Neural crest cell (in vitro differentiated cells): ENCODE results near the gene ATAD1. TPM values are rescaled to one million over a fixed set of nuclear protein-coding genes. Genes with fewer than 3 reads are reported as not detected.

Experiments
- DNase-seq: peaks from one replicate; pipeline ENCODE4 v3.0.0; 2021; ENCODE audit warnings: low read depth, mixed read lengths, low spot score
- H3K27ac Mint-ChIP-seq: one replicate; pipeline ENCODE4 v1.8.0; 2021; ENCODE audit warnings: mild to moderate bottlenecking, mixed read lengths; ENCODE audit not compliant: unreplicated experiment
- H3K27me3 Mint-ChIP-seq: 2 replicates; pipeline ENCODE4 v1.8.0; 2021; ENCODE audit warnings: low read depth, mild to moderate bottlenecking, mixed read lengths
- H3K36me3 Mint-ChIP-seq: 2 replicates; pipeline ENCODE4 v1.8.0; 2021; ENCODE audit warnings: low read depth, mild to moderate bottlenecking, mixed read lengths
- H3K4me1 Mint-ChIP-seq: 2 replicates; pipeline ENCODE4 v1.8.0; 2021; ENCODE audit warnings: mixed read lengths
- H3K4me3 Mint-ChIP-seq: one replicate; pipeline ENCODE4 v1.8.0; 2021; ENCODE audit warnings: mild to moderate bottlenecking, mixed read lengths
- H3K9me3 Mint-ChIP-seq: 2 replicates; pipeline ENCODE4 v1.8.0; 2021; ENCODE audit warnings: mixed read lengths
- total RNA-seq: library from RNA; stranded (reverse); gene quantifications from 2 replicates; pipeline ENCODE4 v1.2.1, GENCODE V29; 2021
- TF ChIP-seq, protein P1 (sequence below): fragments of 200-600 bp; sonication (generic); conservative IDR thresholded peaks from 2 replicates; pipeline ENCODE4 v1.5.0; 2021; ENCODE audit warnings: antibody characterized with exemption, mild to moderate bottlenecking

Gene ATAD1
- total RNA-seq, 1 donor from 2014 or later, result 43.6 TPM

GRCh38 chr10:87794285-87794684 is 23.7 kb downstream of the ATAD1 start:
- Mint-ChIP-seq H3K27me3 (no peaks in the 10 kb centered on the region), H3K27ac (no peak overlapping the region), H3K9me3 (peaks cover 5% of the 10 kb centered on the region), H3K36me3 (peaks cover 32% of the 10 kb centered on the region), H3K4me3 (no peak overlapping the region), H3K4me1 (no peaks in the 10 kb centered on the region)
- TF ChIP-seq, protein P1, sequence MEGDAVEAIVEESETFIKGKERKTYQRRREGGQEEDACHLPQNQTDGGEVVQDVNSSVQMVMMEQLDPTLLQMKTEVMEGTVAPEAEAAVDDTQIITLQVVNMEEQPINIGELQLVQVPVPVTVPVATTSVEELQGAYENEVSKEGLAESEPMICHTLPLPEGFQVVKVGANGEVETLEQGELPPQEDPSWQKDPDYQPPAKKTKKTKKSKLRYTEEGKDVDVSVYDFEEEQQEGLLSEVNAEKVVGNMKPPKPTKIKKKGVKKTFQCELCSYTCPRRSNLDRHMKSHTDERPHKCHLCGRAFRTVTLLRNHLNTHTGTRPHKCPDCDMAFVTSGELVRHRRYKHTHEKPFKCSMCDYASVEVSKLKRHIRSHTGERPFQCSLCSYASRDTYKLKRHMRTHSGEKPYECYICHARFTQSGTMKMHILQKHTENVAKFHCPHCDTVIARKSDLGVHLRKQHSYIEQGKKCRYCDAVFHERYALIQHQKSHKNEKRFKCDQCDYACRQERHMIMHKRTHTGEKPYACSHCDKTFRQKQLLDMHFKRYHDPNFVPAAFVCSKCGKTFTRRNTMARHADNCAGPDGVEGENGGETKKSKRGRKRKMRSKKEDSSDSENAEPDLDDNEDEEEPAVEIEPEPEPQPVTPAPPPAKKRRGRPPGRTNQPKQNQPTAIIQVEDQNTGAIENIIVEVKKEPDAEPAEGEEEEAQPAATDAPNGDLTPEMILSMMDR, result no peak
- DNase-seq, result no peak

- no peaks in the 10 kb centered on the region for H3K9me3 Mint-ChIP-seq
- H3K36me3 Mint-ChIP-seq, result peaks cover 14% of the 10 kb centered on the region
- H3K4me3 Mint-ChIP-seq, result no peak overlapping the region
- TF ChIP-seq, protein P1, result no peak
- DNase-seq, result no peak
- no peaks in the 10 kb centered on the region for H3K4me1 Mint-ChIP-seq
- no peaks in the 10 kb centered on the region for H3K27me3 Mint-ChIP-seq
- no peak overlapping the region for H3K27ac Mint-ChIP-seq
Observed at GRCh38 chr10:87790185-87790584, 27.8 kb downstream of the ATAD1 start.

DNA sequence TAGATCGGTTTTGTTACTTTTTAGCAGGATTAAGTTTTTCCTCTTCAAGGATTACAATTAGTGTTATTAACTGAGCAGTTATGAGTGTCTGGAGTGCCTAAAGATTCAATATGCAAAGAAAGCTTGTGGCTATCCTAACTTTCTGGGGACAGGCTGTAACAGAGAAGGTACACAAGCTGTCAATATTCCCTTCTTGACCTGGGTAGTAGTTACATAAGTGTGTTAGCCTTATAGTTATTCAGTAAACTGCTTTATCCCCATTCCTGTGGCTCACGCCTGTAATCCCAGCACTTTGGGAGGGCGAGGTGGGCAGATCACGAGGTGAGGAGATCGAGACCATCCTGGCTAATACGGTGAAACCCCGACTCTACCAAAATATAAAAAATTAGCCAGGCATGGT is 31.6 kb downstream of the ATAD1 start:
- H3K4me1 Mint-ChIP-seq, result no peaks in the 10 kb centered on the region
- peaks cover 16% of the 10 kb centered on the region for H3K36me3 Mint-ChIP-seq
- no peak overlapping the region for H3K4me3 Mint-ChIP-seq
- DNase-seq, result no peak
- TF ChIP-seq, protein P1, result no peak
- H3K9me3 Mint-ChIP-seq, result no peaks in the 10 kb centered on the region
- H3K27me3 Mint-ChIP-seq, result no peaks in the 10 kb centered on the region
- no peak overlapping the region for H3K27ac Mint-ChIP-seq

GRCh38 chr10:87782721-87783120 is 35.3 kb downstream of the ATAD1 start:
- H3K4me3 Mint-ChIP-seq, result no peak overlapping the region
- no peaks in the 10 kb centered on the region for H3K4me1 Mint-ChIP-seq
- H3K27ac Mint-ChIP-seq, result no peak overlapping the region
- H3K27me3 Mint-ChIP-seq, result no peaks in the 10 kb centered on the region
- TF ChIP-seq, protein P1, result no peak
- DNase-seq, result no peak
- no peaks in the 10 kb centered on the region for H3K9me3 Mint-ChIP-seq
- peaks cover 20% of the 10 kb centered on the region for H3K36me3 Mint-ChIP-seq

DNA sequence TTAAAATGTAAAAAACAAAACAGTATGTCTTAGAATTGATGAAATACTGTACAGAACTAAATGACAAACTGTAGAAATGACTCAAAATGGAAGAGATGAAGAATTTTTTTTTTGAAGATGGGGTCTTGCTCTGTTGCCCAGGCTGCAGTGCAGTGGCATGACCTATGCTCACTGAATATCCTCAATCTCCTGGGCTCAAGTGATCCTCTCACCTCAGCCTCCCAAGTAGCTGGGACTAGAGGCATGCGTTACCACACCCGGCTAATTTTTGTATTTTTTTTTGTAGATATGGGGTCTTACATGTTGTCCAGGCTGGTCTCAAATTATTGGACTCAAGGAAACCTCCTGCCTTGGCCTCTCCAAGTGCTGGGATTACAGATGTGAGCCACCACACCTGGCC is 36.5 kb downstream of the ATAD1 start:
- DNase-seq, result no peak
- Mint-ChIP-seq H3K27ac (no peak overlapping the region), H3K9me3 (no peaks in the 10 kb centered on the region), H3K27me3 (no peaks in the 10 kb centered on the region), H3K4me1 (no peaks in the 10 kb centered on the region), H3K4me3 (no peak overlapping the region), H3K36me3 (peaks cover 22% of the 10 kb centered on the region)
- TF ChIP-seq, protein P1, result no peak

GRCh38 chr10:87776328-87776727 is 41.7 kb downstream of the ATAD1 start:
- Mint-ChIP-seq H3K4me3 (no peak overlapping the region), H3K27ac (no peak overlapping the region), H3K4me1 (no peaks in the 10 kb centered on the region), H3K27me3 (no peaks in the 10 kb centered on the region), H3K9me3 (no peaks in the 10 kb centered on the region), H3K36me3 (peaks cover 12% of the 10 kb centered on the region)
- DNase-seq, result no peak
- TF ChIP-seq, protein P1, result no peak
